SK-N-SH treated with all-trans-retinoic acid at 6 μM for 48 hours (cell line): ENCODE data around the gene PLEKHF1.

Experiments
- GLIS3 ChIP-seq: fragments of 250-450 bp; sonication (Bioruptor Pico); IDR thresholded peaks from 2 replicates; pipeline ENCODE4 v1.5.0; 2020; ENCODE audit warnings: mild to moderate bottlenecking, moderate library complexity
- ISL1 ChIP-seq: fragments of 250-450 bp; sonication (Bioruptor Pico); IDR thresholded peaks from 2 replicates; pipeline ENCODE4 v2.1.2; 2022; ENCODE audit warnings: mild to moderate bottlenecking, moderate library complexity
- OSR1 ChIP-seq: fragments of 250-450 bp; sonication (Bioruptor Pico); IDR thresholded peaks from 2 replicates; pipeline ENCODE4 v1.8.0; 2022; ENCODE audit warnings: moderate library complexity, mild to moderate bottlenecking, inconsistent platforms
- PPARA ChIP-seq: fragments of 250-450 bp; sonication (Bioruptor Pico); IDR thresholded peaks from 2 replicates; pipeline ENCODE4 v1.5.0; 2020; ENCODE audit warnings: mild to moderate bottlenecking, borderline replicate concordance
- TOX ChIP-seq: fragments of 250-450 bp; sonication (Bioruptor Pico); IDR thresholded peaks from 2 replicates; pipeline ENCODE4 v1.8.0; 2021; ENCODE audit warnings: mild to moderate bottlenecking, moderate library complexity, borderline replicate concordance
- TF ChIP-seq, protein P1 (sequence below): fragments of 250-450 bp; sonication (Bioruptor Pico); IDR thresholded peaks from 2 replicates; pipeline ENCODE4 v1.8.0; 2020; ENCODE audit warnings: mild to moderate bottlenecking, moderate library complexity, borderline replicate concordance
- TF ChIP-seq, protein P2 (sequence below): fragments of 250-450 bp; sonication (Bioruptor Pico); IDR thresholded peaks from 2 replicates; pipeline ENCODE4 v1.5.0; 2020; ENCODE audit warnings: mild to moderate bottlenecking, moderate library complexity
- TF ChIP-seq, protein P3 (sequence below): fragments of 250-450 bp; sonication (Bioruptor Pico); IDR thresholded peaks from 2 replicates; pipeline ENCODE4 v1.8.0; 2021; ENCODE audit warnings: low read depth, mild to moderate bottlenecking, moderate library complexity, borderline replicate concordance

DNA sequence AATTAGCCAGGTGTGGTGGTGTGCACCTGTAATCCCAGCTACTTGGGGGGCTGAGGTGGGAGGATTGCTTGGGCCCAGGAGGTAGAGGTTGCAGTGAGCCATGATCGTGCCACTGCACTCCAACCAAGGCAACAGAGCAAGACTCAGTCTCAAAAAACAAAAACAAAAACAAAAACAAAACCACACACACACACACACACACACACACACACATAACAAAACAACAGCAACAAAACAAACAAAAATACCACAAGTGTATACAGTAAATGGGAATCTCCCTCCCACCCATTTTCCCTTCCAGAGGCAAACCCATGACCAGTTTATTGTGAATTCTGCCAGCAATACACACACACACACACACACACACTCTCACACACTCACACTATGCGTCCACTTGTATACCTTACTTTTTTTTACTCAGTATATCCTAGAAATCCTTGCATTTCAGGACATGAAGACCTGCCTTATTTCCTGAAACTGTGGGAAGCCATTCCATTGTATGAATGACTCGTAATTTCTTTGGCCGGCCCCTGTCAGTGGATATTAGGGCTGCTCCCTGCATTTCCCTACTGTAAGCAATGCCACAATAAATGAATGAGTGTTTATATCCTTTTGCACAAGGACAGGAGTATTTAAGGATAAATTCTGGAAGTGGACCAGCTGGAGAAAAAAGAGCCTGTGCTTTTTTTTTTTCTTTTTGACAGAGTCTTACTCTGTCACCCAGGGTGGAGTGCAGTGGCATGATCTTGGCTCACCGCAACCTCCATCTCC, 6.9 kb upstream of the PLEKHF1 start:
- no peak for TF ChIP-seq TOX
- no peak for TF ChIP-seq PPARA (CRISPR knock-in tag)
- TF ChIP-seq, protein P1, sequence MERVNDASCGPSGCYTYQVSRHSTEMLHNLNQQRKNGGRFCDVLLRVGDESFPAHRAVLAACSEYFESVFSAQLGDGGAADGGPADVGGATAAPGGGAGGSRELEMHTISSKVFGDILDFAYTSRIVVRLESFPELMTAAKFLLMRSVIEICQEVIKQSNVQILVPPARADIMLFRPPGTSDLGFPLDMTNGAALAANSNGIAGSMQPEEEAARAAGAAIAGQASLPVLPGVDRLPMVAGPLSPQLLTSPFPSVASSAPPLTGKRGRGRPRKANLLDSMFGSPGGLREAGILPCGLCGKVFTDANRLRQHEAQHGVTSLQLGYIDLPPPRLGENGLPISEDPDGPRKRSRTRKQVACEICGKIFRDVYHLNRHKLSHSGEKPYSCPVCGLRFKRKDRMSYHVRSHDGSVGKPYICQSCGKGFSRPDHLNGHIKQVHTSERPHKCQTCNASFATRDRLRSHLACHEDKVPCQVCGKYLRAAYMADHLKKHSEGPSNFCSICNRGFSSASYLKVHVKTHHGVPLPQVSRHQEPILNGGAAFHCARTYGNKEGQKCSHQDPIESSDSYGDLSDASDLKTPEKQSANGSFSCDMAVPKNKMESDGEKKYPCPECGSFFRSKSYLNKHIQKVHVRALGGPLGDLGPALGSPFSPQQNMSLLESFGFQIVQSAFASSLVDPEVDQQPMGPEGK (CRISPR knock-in tag): no peak
- TF ChIP-seq, protein P2, sequence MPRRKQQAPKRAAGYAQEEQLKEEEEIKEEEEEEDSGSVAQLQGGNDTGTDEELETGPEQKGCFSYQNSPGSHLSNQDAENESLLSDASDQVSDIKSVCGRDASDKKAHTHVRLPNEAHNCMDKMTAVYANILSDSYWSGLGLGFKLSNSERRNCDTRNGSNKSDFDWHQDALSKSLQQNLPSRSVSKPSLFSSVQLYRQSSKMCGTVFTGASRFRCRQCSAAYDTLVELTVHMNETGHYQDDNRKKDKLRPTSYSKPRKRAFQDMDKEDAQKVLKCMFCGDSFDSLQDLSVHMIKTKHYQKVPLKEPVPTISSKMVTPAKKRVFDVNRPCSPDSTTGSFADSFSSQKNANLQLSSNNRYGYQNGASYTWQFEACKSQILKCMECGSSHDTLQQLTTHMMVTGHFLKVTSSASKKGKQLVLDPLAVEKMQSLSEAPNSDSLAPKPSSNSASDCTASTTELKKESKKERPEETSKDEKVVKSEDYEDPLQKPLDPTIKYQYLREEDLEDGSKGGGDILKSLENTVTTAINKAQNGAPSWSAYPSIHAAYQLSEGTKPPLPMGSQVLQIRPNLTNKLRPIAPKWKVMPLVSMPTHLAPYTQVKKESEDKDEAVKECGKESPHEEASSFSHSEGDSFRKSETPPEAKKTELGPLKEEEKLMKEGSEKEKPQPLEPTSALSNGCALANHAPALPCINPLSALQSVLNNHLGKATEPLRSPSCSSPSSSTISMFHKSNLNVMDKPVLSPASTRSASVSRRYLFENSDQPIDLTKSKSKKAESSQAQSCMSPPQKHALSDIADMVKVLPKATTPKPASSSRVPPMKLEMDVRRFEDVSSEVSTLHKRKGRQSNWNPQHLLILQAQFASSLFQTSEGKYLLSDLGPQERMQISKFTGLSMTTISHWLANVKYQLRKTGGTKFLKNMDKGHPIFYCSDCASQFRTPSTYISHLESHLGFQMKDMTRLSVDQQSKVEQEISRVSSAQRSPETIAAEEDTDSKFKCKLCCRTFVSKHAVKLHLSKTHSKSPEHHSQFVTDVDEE: no peak
- no peak for TF ChIP-seq ISL1 (CRISPR knock-in tag)
- no peak for TF ChIP-seq GLIS3
- TF ChIP-seq, protein P3, sequence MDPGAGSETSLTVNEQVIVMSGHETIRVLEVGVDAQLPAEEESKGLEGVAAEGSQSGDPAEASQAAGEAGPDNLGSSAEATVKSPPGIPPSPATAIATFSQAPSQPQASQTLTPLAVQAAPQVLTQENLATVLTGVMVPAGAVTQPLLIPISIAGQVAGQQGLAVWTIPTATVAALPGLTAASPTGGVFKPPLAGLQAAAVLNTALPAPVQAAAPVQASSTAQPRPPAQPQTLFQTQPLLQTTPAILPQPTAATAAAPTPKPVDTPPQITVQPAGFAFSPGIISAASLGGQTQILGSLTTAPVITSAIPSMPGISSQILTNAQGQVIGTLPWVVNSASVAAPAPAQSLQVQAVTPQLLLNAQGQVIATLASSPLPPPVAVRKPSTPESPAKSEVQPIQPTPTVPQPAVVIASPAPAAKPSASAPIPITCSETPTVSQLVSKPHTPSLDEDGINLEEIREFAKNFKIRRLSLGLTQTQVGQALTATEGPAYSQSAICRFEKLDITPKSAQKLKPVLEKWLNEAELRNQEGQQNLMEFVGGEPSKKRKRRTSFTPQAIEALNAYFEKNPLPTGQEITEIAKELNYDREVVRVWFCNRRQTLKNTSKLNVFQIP: no peak
- TF ChIP-seq OSR1 (CRISPR knock-in tag): no peak
